Trophoblast cell (in vitro differentiated cells and primary cell): ENCODE results near the gene NDEL1.

Experiments used
- DNase-seq, 2 donors: peaks; one replicate each; pipeline ENCODE4 v3.0.0-alpha.2; 2016
- H2AFZ ChIP-seq: 2 replicates; pipeline ENCODE4 v1.6.1; 2013; ENCODE audit warnings: low read length, moderate library complexity, mild to moderate bottlenecking; ENCODE audit not compliant: insufficient read depth, poor library complexity
- H2AK5ac ChIP-seq: 2 replicates; pipeline ENCODE4 v1.6.1; 2013; ENCODE audit warnings: mild to moderate bottlenecking, low read length
- H2BK120ac ChIP-seq: 2 replicates; pipeline ENCODE4 v1.6.1; 2013; ENCODE audit warnings: low read length, mild to moderate bottlenecking, moderate library complexity; ENCODE audit not compliant: insufficient read depth, poor library complexity
- H2BK12ac ChIP-seq: 2 replicates; pipeline ENCODE4 v1.6.1; 2013; ENCODE audit warnings: mild to moderate bottlenecking, low read length, moderate library complexity
- H2BK5ac ChIP-seq: 2 replicates; pipeline ENCODE4 v1.6.1; 2013; ENCODE audit warnings: low read length, low read depth, moderate library complexity, mild to moderate bottlenecking; ENCODE audit not compliant: poor library complexity
- H3K14ac ChIP-seq: 2 replicates; pipeline ENCODE4 v1.6.1; 2013; ENCODE audit warnings: mild to moderate bottlenecking, low read length
- H3K18ac ChIP-seq: 2 replicates; pipeline ENCODE4 v1.6.1; 2013; ENCODE audit warnings: mild to moderate bottlenecking, low read length
- H3K23ac ChIP-seq: 2 replicates; pipeline ENCODE4 v1.6.1; 2013; ENCODE audit warnings: low read length
- H3K27ac ChIP-seq: 2 replicates; pipeline ENCODE4 v1.5.1; 2013; ENCODE audit warnings: low read depth, mild to moderate bottlenecking, inconsistent platforms, low read length, moderate library complexity
- H3K27me3 ChIP-seq: 2 replicates; pipeline ENCODE4 v1.6.1; 2013; ENCODE audit warnings: inconsistent platforms, mild to moderate bottlenecking, low read length, moderate library complexity; ENCODE audit not compliant: insufficient read depth
- H3K36me3 ChIP-seq, 2 experiments: 1 replicate in 1 of 2; 2 replicates in 1 of 2; pipeline ENCODE4 v1.6.1; 2013; ENCODE audit warnings: low read length in 2 of 2, mild to moderate bottlenecking in 2 of 2, moderate library complexity in 1 of 2; ENCODE audit not compliant: insufficient read depth in 2 of 2, control insufficient read depth in 1 of 2
- H3K4ac ChIP-seq: 2 replicates; pipeline ENCODE4 v1.6.1; 2013; ENCODE audit warnings: low read depth, mild to moderate bottlenecking, low read length, moderate library complexity
- H3K4me1 ChIP-seq, 2 experiments: 1 replicate in 1 of 2; 2 replicates in 1 of 2; pipeline ENCODE4 v1.6.1; 2013; ENCODE audit warnings: low read length in 2 of 2, mild to moderate bottlenecking in 2 of 2, moderate library complexity in 1 of 2; ENCODE audit not compliant: insufficient read depth in 2 of 2, control insufficient read depth in 1 of 2
- H3K4me2 ChIP-seq: 2 replicates; pipeline ENCODE4 v1.6.1; 2013; ENCODE audit warnings: inconsistent platforms, mild to moderate bottlenecking, low read length, moderate library complexity
- H3K4me3 ChIP-seq: 2 replicates; pipeline ENCODE4 v1.5.1; 2013; ENCODE audit warnings: mild to moderate bottlenecking, low read depth, low read length, inconsistent platforms
- H3K79me1 ChIP-seq: one replicate; pipeline ENCODE4 v1.6.1; 2013; ENCODE audit warnings: low read length
- H3K79me2 ChIP-seq: 2 replicates; pipeline ENCODE4 v1.6.1; 2013; ENCODE audit warnings: low read length, mild to moderate bottlenecking; ENCODE audit not compliant: control insufficient read depth, insufficient read depth, poor library complexity
- H3K9ac ChIP-seq: 2 replicates; pipeline ENCODE4 v1.6.1; 2013; ENCODE audit warnings: mild to moderate bottlenecking, low read length
- H3K9me3 ChIP-seq: 2 replicates; pipeline ENCODE4 v1.6.1; 2013; ENCODE audit warnings: low read depth, mild to moderate bottlenecking, control low read depth, inconsistent platforms, low read length; ENCODE audit not compliant: insufficient read depth
- H4K12ac ChIP-seq: 2 replicates; pipeline ENCODE4 v1.6.1; 2013; ENCODE audit warnings: low read depth, mild to moderate bottlenecking, low read length, moderate library complexity
- H4K8ac ChIP-seq: 2 replicates; pipeline ENCODE4 v1.6.1; 2013; ENCODE audit warnings: low read depth, mild to moderate bottlenecking, low read length, moderate library complexity
- H4K91ac ChIP-seq: one replicate; pipeline ENCODE4 v1.6.1; 2013; ENCODE audit warnings: low read depth, mild to moderate bottlenecking, low read length, moderate library complexity
- WGBS: extraction: QIAGEN DNeasy Blood & Tissue Kit; methylation state at CpG from one replicate; pipeline ENCODE4 v1.1.7; 2013; ENCODE audit warnings: missing lambda C conversion rate; ENCODE audit not compliant: insufficient read length, insufficient coverage; ENCODE audit errors: extremely low coverage; 5-methylcytosine and 5-hydroxymethylcytosine counted together

The NDEL1 gene

DNA sequence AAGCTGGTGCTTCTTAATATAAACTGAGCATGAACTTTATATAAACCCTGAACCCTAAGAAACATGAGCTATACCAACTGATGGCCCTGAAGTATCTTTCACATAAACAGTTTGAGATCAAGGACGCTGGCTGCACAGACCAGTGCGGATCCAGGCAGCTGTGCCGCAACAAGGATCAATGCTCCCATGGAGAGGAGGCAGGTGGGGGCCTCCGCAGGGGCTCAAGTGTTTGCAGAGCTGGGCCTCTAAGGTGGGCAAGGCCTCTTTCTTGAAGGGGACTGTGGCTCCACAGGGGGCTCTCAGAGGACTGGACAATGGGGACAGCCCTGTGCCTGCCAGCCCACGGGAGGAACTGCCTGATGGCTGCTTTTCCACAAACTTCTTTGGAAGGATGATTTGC is 46.0 kb downstream of the NDEL1 start:
- no peak overlapping the region for H3K23ac ChIP-seq
- no peak for DNase-seq
- no peak overlapping the region for H3K4ac ChIP-seq
- WGBS, result no CpG with 5 or more reads among the region's 5 CpGs
- H3K4me1 ChIP-seq, result no peaks in the 10 kb centered on the region
- H2BK120ac ChIP-seq, result no peak overlapping the region
- H3K27me3 ChIP-seq, result no peaks in the 10 kb centered on the region
- no peak overlapping the region for H3K4me3 ChIP-seq
- H3K27ac ChIP-seq, result no peak overlapping the region
- H3K79me1 ChIP-seq, result no peaks in the 10 kb centered on the region
- H2BK5ac ChIP-seq, result no peak overlapping the region
- no peak overlapping the region for H4K8ac ChIP-seq
- no peaks in the 10 kb centered on the region for H3K9me3 ChIP-seq
- H3K14ac ChIP-seq, result no peak overlapping the region
- H3K36me3 ChIP-seq, result peaks cover 56 to 69% of the 10 kb centered on the region in 2 experiments
- no peak overlapping the region for H2BK12ac ChIP-seq
- H4K91ac ChIP-seq, result no peak overlapping the region
- no peaks in the 10 kb centered on the region for H3K79me2 ChIP-seq
- H2AFZ ChIP-seq, result no peak overlapping the region
- H3K9ac ChIP-seq, result no peak overlapping the region
- no peak overlapping the region for H3K18ac ChIP-seq
- H3K4me2 ChIP-seq, result no peak overlapping the region
- no peak overlapping the region for H2AK5ac ChIP-seq
- no peak overlapping the region for H4K12ac ChIP-seq

DNA sequence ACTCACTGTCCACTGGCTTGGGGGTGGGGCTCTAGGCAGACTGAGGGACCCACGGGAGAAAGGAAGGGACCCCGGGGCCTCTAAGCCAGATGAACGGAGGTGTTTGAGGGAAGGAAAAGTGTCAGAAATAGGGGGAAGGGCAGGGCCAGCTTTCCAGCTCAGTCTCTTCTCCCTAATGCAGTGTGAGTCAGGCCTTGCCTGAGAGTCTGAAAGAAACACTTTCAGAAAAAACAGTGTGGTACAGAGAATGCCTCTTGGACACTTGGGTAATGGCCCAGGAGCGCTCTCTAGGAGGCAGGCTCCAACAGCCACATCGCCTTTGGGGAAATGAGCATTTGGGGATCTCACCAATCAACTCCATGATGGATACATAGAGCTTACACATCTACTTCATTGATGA is 46.9 kb downstream of the NDEL1 start:
- Histone ChIP-seq H3K9ac (no peak overlapping the region), H3K79me1 (no peaks in the 10 kb centered on the region), H4K12ac (no peak overlapping the region), H2AK5ac (no peak overlapping the region), H4K8ac (no peak overlapping the region), H3K27ac (no peak overlapping the region), H3K14ac (no peak overlapping the region), H3K4me2 (no peak overlapping the region), H3K23ac (no peak overlapping the region), H3K36me3 (peaks cover 56 to 69% of the 10 kb centered on the region in 2 experiments), H3K4me1 (no peaks in the 10 kb centered on the region), H3K4me3 (no peak overlapping the region), H3K4ac (no peak overlapping the region), H2AFZ (no peak overlapping the region), H2BK12ac (no peak overlapping the region), H3K18ac (no peak overlapping the region), H2BK5ac (no peak overlapping the region), H3K9me3 (peaks cover 3% of the 10 kb centered on the region), H2BK120ac (no peak overlapping the region), H3K27me3 (no peaks in the 10 kb centered on the region), H4K91ac (no peak overlapping the region), H3K79me2 (no peaks in the 10 kb centered on the region)
- no peak for DNase-seq
- no CpG with 5 or more reads among the region's 5 CpGs for WGBS

DNA sequence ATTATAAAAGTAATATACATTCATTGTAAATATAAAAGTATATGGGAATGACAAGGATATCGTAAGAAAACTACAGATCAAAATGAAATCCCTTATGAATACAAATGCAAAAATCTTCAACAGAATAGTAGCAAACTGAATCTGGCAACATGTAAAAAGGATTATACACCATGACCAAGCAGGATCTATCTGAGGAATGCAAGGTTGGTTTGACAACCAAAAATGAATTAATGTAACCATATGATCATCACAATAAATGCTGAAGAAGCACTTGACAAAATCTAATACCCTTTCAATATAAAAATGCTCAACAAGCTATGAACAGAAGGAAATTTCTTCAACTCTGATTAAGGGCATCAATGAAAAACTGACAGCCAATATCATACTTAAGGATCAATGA is 48.8 kb downstream of the NDEL1 start:
- peaks cover 3% of the 10 kb centered on the region for H3K9me3 ChIP-seq
- H4K12ac ChIP-seq, result no peak overlapping the region
- H2AK5ac ChIP-seq, result no peak overlapping the region
- no peak overlapping the region for H2BK12ac ChIP-seq
- H3K4ac ChIP-seq, result no peak overlapping the region
- no peak overlapping the region for H3K9ac ChIP-seq
- no peak overlapping the region for H2BK120ac ChIP-seq
- no peak overlapping the region for H3K4me3 ChIP-seq
- H3K4me1 ChIP-seq, result no peaks in the 10 kb centered on the region
- DNase-seq, result no peak
- no peaks in the 10 kb centered on the region for H3K79me1 ChIP-seq
- peaks cover 58 to 71% of the 10 kb centered on the region in 2 experiments for H3K36me3 ChIP-seq
- no peaks in the 10 kb centered on the region for H3K27me3 ChIP-seq
- no peak overlapping the region for H2BK5ac ChIP-seq
- no peak overlapping the region for H3K27ac ChIP-seq
- H4K91ac ChIP-seq, result no peak overlapping the region
- no peak overlapping the region for H3K23ac ChIP-seq
- H3K18ac ChIP-seq, result no peak overlapping the region
- no CpG with 5 or more reads among the region's 1 CpG for whole genome bisulfite sequencing
- no peak overlapping the region for H2AFZ ChIP-seq
- no peaks in the 10 kb centered on the region for H3K79me2 ChIP-seq
- no peak overlapping the region for H3K14ac ChIP-seq
- H3K4me2 ChIP-seq, result no peak overlapping the region
- H4K8ac ChIP-seq, result no peak overlapping the region

DNA sequence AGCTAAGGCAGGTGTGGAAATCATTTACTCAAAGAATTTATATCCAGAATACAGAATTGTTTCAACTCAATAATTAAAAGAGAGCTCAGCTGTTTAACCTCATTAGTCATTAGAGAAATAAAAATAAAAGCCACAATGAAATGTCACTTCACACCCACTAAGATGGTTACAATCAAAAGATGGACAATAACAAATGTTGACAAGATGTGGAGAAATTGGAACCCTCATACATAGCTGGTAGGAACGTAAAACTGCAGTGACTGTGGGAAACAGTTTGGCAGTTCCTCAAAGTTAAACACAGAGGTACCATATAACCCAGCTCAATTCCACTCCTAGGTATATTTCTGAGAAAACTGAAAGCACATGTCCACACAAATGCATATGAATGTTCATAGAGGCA is 49.8 kb downstream of the NDEL1 start:
- Histone ChIP-seq H3K79me2 (no peaks in the 10 kb centered on the region), H3K4me2 (no peak overlapping the region), H3K18ac (no peak overlapping the region), H2BK12ac (no peak overlapping the region), H3K14ac (no peak overlapping the region), H3K4me1 (no peaks in the 10 kb centered on the region), H3K4ac (no peak overlapping the region), H3K4me3 (no peak overlapping the region), H3K23ac (no peak overlapping the region), H3K27me3 (no peaks in the 10 kb centered on the region), H3K9me3 (peaks cover 3% of the 10 kb centered on the region), H4K91ac (no peak overlapping the region), H3K27ac (no peak overlapping the region), H3K36me3 (peaks cover 52 to 68% of the 10 kb centered on the region in 2 experiments), H2AFZ (no peak overlapping the region), H2BK120ac (no peak overlapping the region), H2BK5ac (no peak overlapping the region), H4K8ac (no peak overlapping the region), H3K9ac (no peak overlapping the region), H3K79me1 (no peaks in the 10 kb centered on the region), H2AK5ac (no peak overlapping the region), H4K12ac (no peak overlapping the region)
- WGBS, result no CpG with 5 or more reads among the region's 1 CpG
- no peak for DNase-seq
